ENCODE data around the gene WASF2.

WASF2 gene

DNA sequence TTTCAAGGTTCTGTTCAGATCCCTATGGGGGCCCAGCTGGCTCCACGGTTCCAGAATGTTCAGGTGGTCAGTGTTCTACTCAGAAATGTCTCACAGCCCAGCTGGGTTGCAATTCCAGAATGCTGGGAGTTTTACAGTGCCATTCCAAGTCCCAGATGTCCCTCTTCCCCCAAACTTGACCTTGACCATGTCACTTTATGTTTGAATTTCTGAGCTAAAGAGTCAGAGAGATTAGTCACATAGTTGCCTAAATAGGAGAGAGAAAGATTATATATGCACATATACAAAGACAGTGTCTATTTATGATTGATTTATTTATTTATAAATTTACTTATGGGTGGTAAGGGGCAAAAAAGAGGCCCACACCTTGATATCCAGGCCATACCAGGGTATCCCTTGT is 95.0 kb downstream of the WASF2 start:
- no peak overlapping the region for H3K4me2 ChIP-seq (ENCODE audit: low read length)

DNA sequence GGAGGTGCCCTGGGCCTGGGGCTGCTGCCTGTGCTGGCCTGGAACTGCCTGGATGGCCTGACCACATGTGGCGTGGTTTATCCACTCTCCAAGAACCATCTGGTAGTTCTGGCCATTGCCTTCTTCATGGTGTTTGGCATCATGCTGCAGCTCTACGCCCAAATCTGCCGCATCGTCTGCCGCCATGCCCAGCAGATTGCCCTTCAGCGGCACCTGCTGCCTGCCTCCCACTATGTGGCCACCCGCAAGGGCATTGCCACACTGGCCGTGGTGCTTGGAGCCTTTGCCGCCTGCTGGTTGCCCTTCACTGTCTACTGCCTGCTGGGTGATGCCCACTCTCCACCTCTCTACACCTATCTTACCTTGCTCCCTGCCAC is 95.7 kb downstream of the WASF2 start:
- Histone ChIP-seq H3F3A (ENCODE audit: insufficient read depth, low read length) (no peaks in the 10 kb centered on the region), H4K20me1 (ENCODE audit: insufficient read depth, low read length) (no peaks in the 10 kb centered on the region), H3K9me3 (ENCODE audit: low read length) (no peaks in the 10 kb centered on the region), H3K36me3 (ENCODE audit: insufficient read depth, low read length) (no peaks in the 10 kb centered on the region), H3K4me2 (ENCODE audit: low read length) (no peak overlapping the region), H3K27me3 (ENCODE audit: insufficient read depth, low read length) (no peaks in the 10 kb centered on the region), H3K9ac (ENCODE audit: low read length) (no peak overlapping the region), H3K4me1 (ENCODE audit: insufficient read depth, low read length, severe bottlenecking) (peaks cover 18% of the 10 kb centered on the region), H3K4me3 (ENCODE audit: low read depth, low read length, poor library complexity, severe bottlenecking) (no peak overlapping the region), H2AFZ (ENCODE audit: low read length) (no peak overlapping the region), H3K27ac (ENCODE audit: low read depth, low read length, poor library complexity, severe bottlenecking) (no peak overlapping the region), H3K9me2 (ENCODE audit: low read depth, low read length) (no peaks in the 10 kb centered on the region), H3K79me2 (ENCODE audit: insufficient read depth, low read length) (no peaks in the 10 kb centered on the region)
- TF ChIP-seq EZH2 (IDR thresholded peaks at IDR 0.05; ENCODE audit: borderline replicate concordance, low read length): no peak
- TF ChIP-seq, protein P1, sequence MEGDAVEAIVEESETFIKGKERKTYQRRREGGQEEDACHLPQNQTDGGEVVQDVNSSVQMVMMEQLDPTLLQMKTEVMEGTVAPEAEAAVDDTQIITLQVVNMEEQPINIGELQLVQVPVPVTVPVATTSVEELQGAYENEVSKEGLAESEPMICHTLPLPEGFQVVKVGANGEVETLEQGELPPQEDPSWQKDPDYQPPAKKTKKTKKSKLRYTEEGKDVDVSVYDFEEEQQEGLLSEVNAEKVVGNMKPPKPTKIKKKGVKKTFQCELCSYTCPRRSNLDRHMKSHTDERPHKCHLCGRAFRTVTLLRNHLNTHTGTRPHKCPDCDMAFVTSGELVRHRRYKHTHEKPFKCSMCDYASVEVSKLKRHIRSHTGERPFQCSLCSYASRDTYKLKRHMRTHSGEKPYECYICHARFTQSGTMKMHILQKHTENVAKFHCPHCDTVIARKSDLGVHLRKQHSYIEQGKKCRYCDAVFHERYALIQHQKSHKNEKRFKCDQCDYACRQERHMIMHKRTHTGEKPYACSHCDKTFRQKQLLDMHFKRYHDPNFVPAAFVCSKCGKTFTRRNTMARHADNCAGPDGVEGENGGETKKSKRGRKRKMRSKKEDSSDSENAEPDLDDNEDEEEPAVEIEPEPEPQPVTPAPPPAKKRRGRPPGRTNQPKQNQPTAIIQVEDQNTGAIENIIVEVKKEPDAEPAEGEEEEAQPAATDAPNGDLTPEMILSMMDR (IDR thresholded peaks at IDR 0.05; ENCODE audit: low read length): no peak

More for the DNA sequence above, 95.0 kb downstream of the WASF2 start:
- Histone ChIP-seq H3K27ac (ENCODE audit: low read depth, low read length, poor library complexity, severe bottlenecking) (no peak overlapping the region), H3K4me3 (ENCODE audit: low read depth, low read length, poor library complexity, severe bottlenecking) (no peak overlapping the region), H3K4me1 (ENCODE audit: insufficient read depth, low read length, severe bottlenecking) (peaks cover 18% of the 10 kb centered on the region), H3K36me3 (ENCODE audit: insufficient read depth, low read length) (no peaks in the 10 kb centered on the region), H4K20me1 (ENCODE audit: insufficient read depth, low read length) (no peaks in the 10 kb centered on the region), H3K9me3 (ENCODE audit: low read length) (no peaks in the 10 kb centered on the region), H3F3A (ENCODE audit: insufficient read depth, low read length) (no peaks in the 10 kb centered on the region), H3K79me2 (ENCODE audit: insufficient read depth, low read length) (no peaks in the 10 kb centered on the region), H2AFZ (ENCODE audit: low read length) (no peak overlapping the region), H3K27me3 (ENCODE audit: insufficient read depth, low read length) (no peaks in the 10 kb centered on the region), H3K9ac (ENCODE audit: low read length) (no peak overlapping the region), H3K9me2 (ENCODE audit: low read depth, low read length) (no peaks in the 10 kb centered on the region)
- TF ChIP-seq EZH2 (IDR thresholded peaks at IDR 0.05; ENCODE audit: borderline replicate concordance, low read length): no peak
- TF ChIP-seq, protein P1 (IDR thresholded peaks at IDR 0.05; ENCODE audit: low read length): no peak

DNA sequence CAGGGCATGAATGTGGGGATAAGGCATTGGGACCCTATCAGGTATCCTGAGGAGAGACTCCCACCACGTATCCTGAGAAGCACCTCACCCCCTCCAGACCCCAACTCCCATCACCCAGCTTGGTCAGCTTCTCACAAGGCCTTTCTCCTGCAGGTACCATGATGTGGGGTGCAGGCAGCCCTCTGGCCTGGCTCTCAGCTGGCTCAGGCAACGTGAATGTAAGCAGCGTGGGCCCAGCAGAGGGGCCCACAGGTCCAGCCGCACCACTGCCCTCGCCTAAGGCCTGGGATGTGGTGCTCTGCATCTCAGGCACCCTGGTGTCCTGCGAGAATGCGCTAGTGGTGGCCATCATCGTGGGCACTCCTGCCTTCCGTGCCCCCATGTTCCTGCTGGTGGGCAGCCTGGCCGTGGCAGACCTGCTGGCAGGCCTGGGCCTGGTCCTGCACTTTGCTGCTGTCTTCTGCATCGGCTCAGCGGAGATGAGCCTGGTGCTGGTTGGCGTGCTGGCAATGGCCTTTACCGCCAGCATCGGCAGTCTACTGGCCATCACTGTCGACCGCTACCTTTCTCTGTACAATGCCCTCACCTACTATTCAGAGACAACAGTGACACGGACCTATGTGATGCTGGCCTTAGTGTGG is 96.2 kb downstream of the WASF2 start:
- Histone ChIP-seq H3K36me3 (ENCODE audit: insufficient read depth, low read length) (no peaks in the 10 kb centered on the region), H3K4me3 (ENCODE audit: low read depth, low read length, poor library complexity, severe bottlenecking) (no peak overlapping the region), H3K9me2 (ENCODE audit: low read depth, low read length) (no peaks in the 10 kb centered on the region), H3K4me2 (ENCODE audit: low read length) (no peak overlapping the region), H2AFZ (ENCODE audit: low read length) (no peak overlapping the region), H4K20me1 (ENCODE audit: insufficient read depth, low read length) (no peaks in the 10 kb centered on the region), H3K27ac (ENCODE audit: low read depth, low read length, poor library complexity, severe bottlenecking) (no peak overlapping the region), H3K4me1 (ENCODE audit: insufficient read depth, low read length, severe bottlenecking) (peaks cover 18% of the 10 kb centered on the region), H3K79me2 (ENCODE audit: insufficient read depth, low read length) (no peaks in the 10 kb centered on the region), H3F3A (ENCODE audit: insufficient read depth, low read length) (no peaks in the 10 kb centered on the region), H3K9me3 (ENCODE audit: low read length) (no peaks in the 10 kb centered on the region), H3K9ac (ENCODE audit: low read length) (no peak overlapping the region), H3K27me3 (ENCODE audit: insufficient read depth, low read length) (no peaks in the 10 kb centered on the region)
- no peak for TF ChIP-seq EZH2 (IDR thresholded peaks at IDR 0.05; ENCODE audit: borderline replicate concordance, low read length)
- TF ChIP-seq, protein P1 (IDR thresholded peaks at IDR 0.05; ENCODE audit: low read length): no peak

All from OCI-LY1 (cell line).